GM12892 (cell line): ENCODE results near the gene FBXW4.

Experiments used
- POLR2A ChIP-seq: IDR thresholded peaks from 2 replicates; pipeline ENCODE4 v1.6.1; 2011; ENCODE audit warnings: low read depth, low read length, control low read depth
- POLR2AphosphoS5 ChIP-seq: IDR thresholded peaks from 2 replicates; pipeline ENCODE4 v1.6.1; 2011; ENCODE audit warnings: low read depth, low read length, control low read depth
- TAF1 ChIP-seq: IDR thresholded peaks from 2 replicates; pipeline ENCODE4 v1.6.1; 2011; ENCODE audit warnings: low read depth, mild to moderate bottlenecking, control low read depth, low read length, borderline replicate concordance

- TF ChIP-seq POLR2A = no peak
- TF ChIP-seq TAF1 = no peak
- no peak for TF ChIP-seq POLR2AphosphoS5
Observed at GRCh38 chr10:101623528-101623927, 71.4 kb downstream of the FBXW4 start.
